Measurements from ENCODE around the gene MEFV.
A peak's percentile ranks its signal among the peaks of the same experiment; 100 is the strongest.

Gene MEFV

DNA sequence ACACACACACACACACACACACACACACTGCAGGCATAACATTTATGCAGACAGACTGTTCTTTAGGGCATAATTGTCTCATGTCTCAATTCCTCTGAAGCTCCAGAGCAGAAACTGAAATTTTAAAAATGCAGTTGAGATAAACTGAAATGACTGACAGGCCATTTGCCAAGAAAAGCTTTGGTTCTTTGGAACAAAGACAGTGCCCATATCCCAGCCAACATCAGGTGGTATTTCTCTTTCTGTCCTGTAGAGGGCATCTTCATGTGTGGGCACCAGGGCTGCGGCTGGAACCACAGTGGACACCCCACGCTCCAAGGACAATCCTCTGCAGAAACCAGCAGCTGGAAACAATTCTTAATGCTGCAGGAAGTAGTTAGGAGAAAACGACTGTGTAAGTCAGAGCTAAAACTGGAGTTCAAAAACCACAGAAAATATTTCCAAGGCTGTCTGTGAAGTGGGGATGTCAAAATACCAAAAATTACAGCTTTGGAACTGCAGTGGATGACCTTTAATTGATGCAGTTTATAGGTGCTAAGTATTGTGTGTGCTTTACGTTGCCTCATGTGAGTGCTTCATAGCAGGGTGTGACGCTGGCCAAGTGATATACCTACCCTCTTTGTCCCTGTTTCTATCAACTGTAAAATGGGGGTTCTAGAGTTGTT is 10.6 kb upstream of the MEFV start:
- no peak for DNase-seq

GRCh38 chr16:3264137-3265036 is 8.0 kb upstream of the MEFV start:
- peak; percentile 99 for DNase-seq

DNA sequence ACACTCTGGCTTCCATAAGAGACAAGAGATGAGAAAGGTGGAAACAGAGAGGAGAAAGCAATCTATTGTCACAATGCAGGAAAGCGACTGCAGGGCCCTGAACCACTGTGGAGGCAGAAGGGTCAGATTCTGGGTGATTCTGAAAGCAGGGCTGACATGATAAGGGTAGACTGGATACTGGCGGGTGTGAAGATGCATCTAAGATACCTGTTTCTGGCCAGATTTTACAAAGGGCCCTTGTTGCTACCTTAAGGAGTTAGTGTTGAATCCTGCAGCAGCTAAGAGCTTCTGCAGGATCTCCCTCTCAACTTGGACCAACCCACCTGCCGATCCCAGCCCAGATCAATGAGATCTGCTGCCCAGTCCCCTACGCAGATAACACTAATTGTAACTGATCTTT is 6.1 kb upstream of the MEFV start:
- no peak for DNase-seq

GRCh38 chr16:3259836-3260235 is 3.4 kb upstream of the MEFV start:
- DNase-seq = no peak

GRCh38 chr16:3256866-3257465 is 533 bp upstream of the MEFV start:
- DNase-seq = no peak

DNA sequence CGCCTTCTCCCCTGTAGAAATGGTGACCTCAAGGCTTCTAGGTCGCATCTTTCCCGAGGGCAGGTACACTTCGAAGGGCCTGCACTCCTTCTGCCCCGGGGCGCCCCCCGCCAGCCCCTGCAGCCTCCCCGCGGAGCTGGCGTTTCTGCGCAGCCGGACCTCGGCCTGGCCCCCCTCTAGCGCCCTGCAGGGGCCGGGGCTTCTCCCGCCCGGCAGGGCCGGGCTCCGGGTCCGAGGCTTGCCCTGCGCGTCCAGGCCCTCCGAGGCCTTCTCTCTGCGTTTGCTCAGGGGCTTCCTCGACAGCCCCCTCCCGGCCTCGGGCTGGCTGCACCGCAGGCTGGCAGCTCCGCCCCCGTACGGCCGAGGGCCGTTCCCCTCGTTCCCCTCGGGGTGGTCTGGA is 2.1 kb downstream of the MEFV start:
- no peak for DNase-seq

- DNase-seq = no peak
Observed at GRCh38 chr16:3252967-3253366, 3.5 kb downstream of the MEFV start.

DNA sequence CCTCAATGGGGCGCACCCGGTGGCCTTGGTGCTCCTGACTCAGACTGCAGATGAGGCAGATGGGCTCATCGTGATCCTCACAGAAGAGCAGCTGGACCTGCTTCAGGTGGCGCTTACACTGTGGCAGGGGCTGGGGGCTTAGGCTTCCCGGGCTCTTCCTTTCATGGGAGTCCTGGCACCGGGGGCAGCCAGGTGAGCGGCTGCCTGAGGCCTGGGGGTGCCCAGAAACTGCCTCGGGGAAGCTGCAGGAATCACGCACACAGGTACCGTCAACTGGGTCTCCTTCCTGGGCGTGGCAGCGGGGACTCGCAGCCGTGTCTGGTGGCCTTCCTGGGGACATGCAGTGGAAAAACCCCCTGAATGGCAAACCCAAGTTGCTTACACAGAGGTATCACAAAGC is 7.0 kb downstream of the MEFV start:
- DNase-seq = no peak

DNA sequence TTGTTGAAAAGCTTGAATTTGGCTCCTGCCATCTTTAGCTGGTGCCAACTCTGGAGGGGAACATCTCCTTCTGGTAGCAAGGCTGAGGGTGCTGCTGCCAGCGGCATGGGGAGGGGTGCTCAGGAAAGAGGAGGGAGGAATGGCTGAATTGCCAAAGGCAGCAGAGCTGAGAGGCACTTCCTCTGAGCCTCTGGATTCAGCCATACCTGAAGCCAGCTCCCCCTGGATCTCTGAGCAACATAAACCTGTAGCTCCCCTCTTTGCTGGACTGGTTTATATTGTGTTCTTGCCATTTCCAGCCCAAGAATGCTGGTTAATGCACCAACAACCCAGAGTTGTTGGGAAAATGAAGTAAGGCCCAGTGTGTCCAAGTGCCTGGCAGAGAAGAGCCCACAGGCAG is 7.4 kb downstream of the MEFV start:
- DNase-seq = no peak

- no peak for DNase-seq
Observed at GRCh38 chr16:3248596-3248995, 7.8 kb downstream of the MEFV start.

DNA sequence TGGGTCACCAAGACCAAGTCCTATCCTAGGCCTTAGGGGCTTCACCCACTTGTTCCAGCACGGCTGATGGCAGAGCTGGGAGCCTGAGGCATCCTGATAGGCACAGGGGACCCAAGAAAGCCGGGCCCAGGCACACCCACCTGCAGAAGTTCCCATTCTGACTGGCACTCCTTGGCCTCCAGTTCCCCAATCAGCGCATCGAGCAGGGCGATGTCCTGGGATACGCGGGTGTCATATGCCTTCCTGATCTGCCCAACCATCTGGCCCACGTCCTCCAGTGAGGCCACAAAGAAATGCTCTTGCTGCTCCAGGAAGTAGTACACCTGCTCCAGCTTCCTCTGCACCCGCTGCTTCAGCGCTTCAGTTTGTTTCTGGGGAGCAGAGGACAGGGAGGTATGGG is 9.6 kb downstream of the MEFV start:
- DNase-seq = no peak

- no peak for DNase-seq
Observed at GRCh38 chr16:3246002-3246401, 10.4 kb downstream of the MEFV start.

GRCh38 chr16:3243882-3244281 is 12.6 kb downstream of the MEFV start:
- no peak for DNase-seq

GRCh38 chr16:3242709-3243108 is 13.7 kb downstream of the MEFV start:
- DNase-seq = no peak

- DNase-seq = no peak
Observed at GRCh38 chr16:3241761-3242160, 14.7 kb downstream of the MEFV start.

- DNase-seq = no peak
Observed at GRCh38 chr16:3235856-3236669, 20.4 kb downstream of the MEFV start.

- DNase-seq = peak; percentile 97
Observed at GRCh38 chr16:3234857-3235561, 21.4 kb downstream of the MEFV start, which contains the start of gene ZNF200. TSS of gene ZNF200 (minus strand) at chr16:3235158. CDS start at chr16:3233755, 1,403 bp downstream.

DNA sequence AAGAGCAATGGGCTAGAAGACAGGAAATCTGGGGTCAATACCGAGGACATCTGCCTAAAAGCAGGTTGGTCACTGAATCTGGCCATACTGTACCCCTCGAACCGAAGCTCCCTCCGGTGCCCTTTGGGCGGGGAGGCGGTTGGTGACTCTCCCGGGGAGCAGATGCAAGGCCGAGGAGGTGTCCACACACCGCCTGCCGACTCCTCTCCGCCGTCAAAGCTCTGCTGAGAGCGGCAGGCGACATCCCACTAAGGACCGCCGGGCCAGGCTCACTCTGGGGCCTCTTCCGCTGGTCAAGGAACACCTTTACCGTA is 21.9 kb downstream of the MEFV start:
- no peak for DNase-seq

DNA sequence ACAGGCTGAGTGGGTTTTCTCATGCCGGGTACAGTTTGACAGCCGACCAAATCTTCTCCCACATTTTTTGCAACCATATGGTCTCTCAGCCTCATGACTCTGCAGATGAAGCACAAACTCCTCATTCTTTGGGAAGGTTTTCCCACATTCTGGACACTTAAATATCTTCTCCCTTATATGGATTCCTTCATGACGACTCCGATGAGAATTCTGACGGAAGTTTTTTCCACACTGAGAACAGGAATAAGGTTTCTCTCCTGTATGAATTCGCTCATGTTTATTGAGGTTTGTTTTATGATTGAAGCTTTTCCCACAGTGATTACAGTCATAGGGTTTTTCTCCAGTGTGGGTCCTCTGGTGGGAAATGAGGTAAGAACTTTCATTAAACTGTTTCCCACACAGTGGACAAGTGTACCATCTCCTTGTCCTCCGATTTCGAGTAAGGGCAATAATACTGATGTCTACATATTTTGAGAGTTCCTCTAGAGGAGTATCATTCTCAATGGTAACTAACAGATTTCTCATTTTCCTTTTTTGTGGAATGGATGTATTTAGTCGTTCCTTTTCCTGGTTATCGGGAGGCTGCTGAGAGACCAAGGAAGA is 32.4 kb downstream of the MEFV start:
- no peak for DNase-seq

GRCh38 chr16:3220839-3221238 is 35.6 kb downstream of the MEFV start:
- no peak for DNase-seq

GRCh38 chr16:3216263-3216640 is 40.2 kb downstream of the MEFV start:
- DNase-seq = no peak

DNA sequence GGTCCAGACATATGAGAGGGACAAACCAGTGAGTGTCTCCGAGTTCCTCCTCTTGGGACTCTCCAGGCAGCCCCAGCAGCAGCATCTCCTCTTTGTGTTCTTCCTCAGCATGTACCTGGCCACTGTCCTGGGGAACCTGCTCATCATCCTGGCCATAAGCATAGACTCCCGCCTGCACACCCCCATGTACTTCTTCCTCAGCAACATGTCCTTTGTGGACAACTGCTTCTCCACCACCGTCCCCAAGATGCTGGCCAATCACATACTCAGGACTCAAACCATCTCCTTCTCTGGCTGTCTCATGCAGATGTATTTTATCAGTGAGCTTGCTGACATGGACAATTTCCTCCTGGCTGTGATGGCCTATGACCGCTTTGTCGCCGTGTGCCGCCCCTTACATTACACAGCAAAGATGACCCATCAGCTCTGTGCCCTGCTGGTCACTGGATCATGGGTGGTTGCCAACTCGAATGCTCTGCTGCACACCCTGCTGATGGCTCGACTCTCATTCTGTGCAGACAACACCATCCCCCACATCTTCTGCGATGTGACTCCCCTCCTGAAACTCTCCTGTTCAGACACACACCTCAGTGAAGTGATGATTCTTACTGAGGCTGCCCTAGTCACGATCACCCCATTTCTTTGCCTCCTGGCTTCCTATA is 40.7 kb downstream of the MEFV start:
- DNase-seq = no peak
